Stimulated activated CD8-positive, alpha-beta memory T cell treated with anti-CD3 and anti-CD28 coated beads, Interleukin-7, amount 100 ng/mL, for 1 hour (primary cell): ENCODE data around the gene MOB3B.
"Not testable (repeated sequence)": the region's sequence is repeated elsewhere in the genome, so short reads cannot be mapped to it uniquely, and the experiment has no call there.

ENCODE experiments used
- DNase-seq, 2 donors: peaks; one replicate each; pipeline ENCODE4 v3.0.0-alpha.2; 2020; ENCODE audit warnings: low read depth in 2 of 2

MOB3B gene

GRCh38 chr9:27425827-27426510 is 103.6 kb downstream of the MOB3B start:
- no peak for DNase-seq

GRCh38 chr9:27423915-27424710 is 105.5 kb downstream of the MOB3B start:
- no peak for DNase-seq

GRCh38 chr9:27422279-27422834 is 107.3 kb downstream of the MOB3B start:
- DNase-seq = no peak

- no peak for DNase-seq
Measured at GRCh38 chr9:27421577-27421976, 108.0 kb downstream of the MOB3B start.

- DNase-seq = not testable (repeated sequence)
Measured at GRCh38 chr9:27419558-27419957, 110.1 kb downstream of the MOB3B start.

GRCh38 chr9:27414220-27414761 is 115.3 kb downstream of the MOB3B start:
- DNase-seq = no peak

GRCh38 chr9:27413511-27414219 is 115.9 kb downstream of the MOB3B start:
- no peak for DNase-seq

GRCh38 chr9:27412963-27413362 is 116.7 kb downstream of the MOB3B start:
- no peak for DNase-seq

GRCh38 chr9:27412081-27412480 is 117.5 kb downstream of the MOB3B start:
- no peak for DNase-seq

GRCh38 chr9:27408482-27408881 is 121.1 kb downstream of the MOB3B start:
- DNase-seq = no peak

- DNase-seq = no peak
Measured at GRCh38 chr9:27408001-27408400, 121.6 kb downstream of the MOB3B start.

- no peak for DNase-seq
Measured at GRCh38 chr9:27407491-27407890, 122.1 kb downstream of the MOB3B start.

- no peak for DNase-seq
Measured at GRCh38 chr9:27404661-27405060, 125.0 kb downstream of the MOB3B start.

- DNase-seq = no peak
Measured at GRCh38 chr9:27402626-27403025, 127.0 kb downstream of the MOB3B start.

- no peak for DNase-seq
Measured at GRCh38 chr9:27400334-27400880, 129.2 kb downstream of the MOB3B start.

GRCh38 chr9:27398982-27399653 is 130.5 kb downstream of the MOB3B start:
- DNase-seq = no peak

- no peak for DNase-seq
Measured at GRCh38 chr9:27396495-27396894, 133.1 kb downstream of the MOB3B start.

- no peak for DNase-seq
Measured at GRCh38 chr9:27395484-27395921, 134.1 kb downstream of the MOB3B start.

- no peak for DNase-seq
Measured at GRCh38 chr9:27394826-27395201, 134.8 kb downstream of the MOB3B start.

GRCh38 chr9:27394154-27394825 is 135.3 kb downstream of the MOB3B start:
- no peak for DNase-seq
